GM23248 (cell line): Measurements from ENCODE around the gene RNF217. TPM values are rescaled to one million over a fixed set of nuclear protein-coding genes. Genes with fewer than 3 reads are reported as not detected.

Source experiments
- DNase-seq: peaks from one replicate; pipeline ENCODE4 v3.0.0-alpha.2; 2015
- H2AFZ ChIP-seq: fragments of 200-600 bp; sonication (generic); 2 replicates; pipeline ENCODE4 v1.6.1; 2016; ENCODE audit warnings: antibody characterized with exemption
- H3F3A ChIP-seq: fragments of 200-600 bp; sonication (generic); 2 replicates; pipeline ENCODE4 v1.6.1; 2016; ENCODE audit warnings: mild to moderate bottlenecking, antibody characterized with exemption, mixed run types; ENCODE audit not compliant: insufficient read depth
- H3K27ac ChIP-seq: fragments of 200-600 bp; sonication (generic); 2 replicates; pipeline ENCODE4 v1.5.1; 2016; ENCODE audit warnings: mild to moderate bottlenecking
- H3K27me3 ChIP-seq: fragments of 200-600 bp; sonication (generic); replicated peaks from 2 replicates; pipeline ENCODE4 v1.6.1; 2016; ENCODE audit warnings: mild to moderate bottlenecking; ENCODE audit not compliant: insufficient read depth
- H3K36me3 ChIP-seq: fragments of 200-600 bp; sonication (generic); 2 replicates; pipeline ENCODE4 v1.6.1; 2016; ENCODE audit warnings: low read depth, mild to moderate bottlenecking
- H3K4me1 ChIP-seq: fragments of 200-600 bp; sonication (generic); 2 replicates; pipeline ENCODE4 v1.6.1; 2016; ENCODE audit warnings: mild to moderate bottlenecking; ENCODE audit not compliant: insufficient read depth
- H3K4me2 ChIP-seq: fragments of 200-600 bp; sonication (generic); one replicate; pipeline ENCODE4 v1.6.1; 2016; ENCODE audit warnings: mild to moderate bottlenecking; ENCODE audit not compliant: unreplicated experiment
- H3K4me3 ChIP-seq: fragments of 200-600 bp; sonication (generic); 2 replicates; pipeline ENCODE4 v1.5.1; 2016; ENCODE audit warnings: mild to moderate bottlenecking
- H3K79me2 ChIP-seq: fragments of 200-600 bp; sonication (generic); 2 replicates; pipeline ENCODE4 v1.6.1; 2016; ENCODE audit warnings: mild to moderate bottlenecking; ENCODE audit not compliant: insufficient read depth
- H3K9ac ChIP-seq: fragments of 200-600 bp; sonication (generic); 2 replicates; pipeline ENCODE4 v1.6.1; 2016; ENCODE audit warnings: mild to moderate bottlenecking
- H3K9me2 ChIP-seq: fragments of 200-600 bp; sonication (generic); 2 replicates; pipeline ENCODE4 v1.6.1; 2016; ENCODE audit warnings: mixed run types, mild to moderate bottlenecking, moderate library complexity; ENCODE audit not compliant: insufficient read depth
- H3K9me3 ChIP-seq: fragments of 200-600 bp; sonication (generic); one replicate; pipeline ENCODE4 v1.6.1; 2017; ENCODE audit warnings: low read depth
- H4K20me1 ChIP-seq: fragments of 200-600 bp; sonication (generic); 2 replicates; pipeline ENCODE4 v1.6.0; 2016; ENCODE audit not compliant: insufficient read depth
- EZH2 ChIP-seq: fragments of 200-600 bp; sonication (generic); IDR thresholded peaks from 2 replicates; pipeline ENCODE4 v1.6.1; 2018; ENCODE audit warnings: antibody characterized with exemption, mild to moderate bottlenecking; ENCODE audit not compliant: insufficient read depth, poor library complexity, severe bottlenecking
- EZH2phosphoT487 ChIP-seq: fragments of 200-600 bp; sonication (generic); IDR thresholded peaks from 2 replicates; pipeline ENCODE4 v1.6.1; 2018; ENCODE audit warnings: antibody characterized with exemption, moderate library complexity, mild to moderate bottlenecking, low read depth; ENCODE audit not compliant: insufficient read depth
- WGBS, 2 experiments: methylation state at CpG; one replicate each; pipeline ENCODE4 v1.1.6; 2015 to 2017; ENCODE audit warnings: low lambda C conversion rate in 2 of 2, low coverage in 1 of 2; ENCODE audit errors: missing lambda C conversion rate in 2 of 2; 5-methylcytosine and 5-hydroxymethylcytosine counted together
- in situ Hi-C: fragments of 300-500 bp; cut with MboI; formaldehyde crosslinking; loops from 2 replicates; pipeline ENCODE4 v1.15.0; 2020
- polyA plus RNA-seq: library from polyadenylated mRNA; unstranded; fragments of >200 nt; fragmentation: Nextera tagmentation; extraction: Ambion mirVana; gene quantifications from 2 replicates; pipeline ENCODE4 v1.2.1, GENCODE V29; 2016
- total RNA-seq: library from RNA; depleted of rRNA; stranded (reverse); fragments of >200 nt; shearing (Covaris generic); gene quantifications from 2 replicates; pipeline ENCODE4 v1.2.3, GENCODE V29; 2014

RNF217 gene
- total and polyA plus RNA-seq, 2 experiments from 2014 or later = 3.2 to 10.9 TPM

- Histone ChIP-seq H3K4me3 (no peak overlapping the region), H4K20me1 (no peaks in the 10 kb centered on the region), H3K9me2 (no peaks in the 10 kb centered on the region), H3K4me1 (no peaks in the 10 kb centered on the region), H3K27ac (no peak overlapping the region), H2AFZ (no peak overlapping the region), H3K27me3 (no peaks in the 10 kb centered on the region), H3K9me3 (no peaks in the 10 kb centered on the region), H3F3A (no peaks in the 10 kb centered on the region), H3K4me2 (no peak overlapping the region), H3K9ac (no peak overlapping the region), H3K79me2 (no peaks in the 10 kb centered on the region), H3K36me3 (0 out of 2 replicates have a peak, but pooled peaks cover 12% of the 10 kb centered on the region)
- no peak for DNase-seq
- TF ChIP-seq EZH2phosphoT487 (no peak), EZH2 (no peak)
- in situ Hi-C loops = no loop called here
- 85 to 86% methylated on average over 4 of the region's 4 CpGs for WGBS, 2 experiments
These were observed 113.7 kb downstream of the RNF217 start for GRCh38 chr6:125075741-125076481.

DNA sequence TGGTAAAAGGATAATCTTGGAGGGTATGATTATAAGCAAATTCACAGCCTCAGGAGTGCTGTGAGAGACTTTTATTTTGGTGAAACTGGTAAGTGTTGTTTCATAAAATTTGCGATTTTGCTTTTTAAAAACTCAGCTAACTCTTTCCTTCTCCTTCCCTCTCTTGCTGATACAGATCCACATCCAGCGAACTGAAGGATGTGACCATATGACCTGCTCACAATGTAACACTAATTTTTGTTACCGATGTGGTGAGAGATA, 114.2 kb downstream of the RNF217 start:
- 96 to 100% methylated on average over 3 of the region's 3 CpGs for WGBS, 2 experiments
- Histone ChIP-seq H3K9me2 (no peaks in the 10 kb centered on the region), H3K4me3 (no peak overlapping the region), H3K4me2 (no peak overlapping the region), H3K9ac (no peak overlapping the region), H3K27me3 (no peaks in the 10 kb centered on the region), H3F3A (no peaks in the 10 kb centered on the region), H3K36me3 (0 out of 2 replicates have a peak, but pooled peaks cover 16% of the 10 kb centered on the region), H2AFZ (no peak overlapping the region), H3K4me1 (no peaks in the 10 kb centered on the region), H4K20me1 (no peaks in the 10 kb centered on the region), H3K79me2 (no peaks in the 10 kb centered on the region), H3K27ac (no peak overlapping the region), H3K9me3 (no peaks in the 10 kb centered on the region)
- in situ Hi-C loops = no loop called here
- DNase-seq = no peak
- TF ChIP-seq EZH2phosphoT487 = no peak
- no peak for TF ChIP-seq EZH2

- Histone ChIP-seq H3K4me2 (no peak overlapping the region), H3K9me2 (no peaks in the 10 kb centered on the region), H2AFZ (no peak overlapping the region), H3K36me3 (peaks cover 22% of the 10 kb centered on the region; the same call in 1 of the 2 replicates), H3K27ac (no peak overlapping the region), H3K79me2 (no peaks in the 10 kb centered on the region), H3K27me3 (no peaks in the 10 kb centered on the region), H3F3A (no peaks in the 10 kb centered on the region), H3K4me3 (no peak overlapping the region), H3K4me1 (no peaks in the 10 kb centered on the region), H3K9me3 (no peaks in the 10 kb centered on the region), H3K9ac (no peak overlapping the region), H4K20me1 (no peaks in the 10 kb centered on the region)
- in situ Hi-C loops = no loop called here
- TF ChIP-seq EZH2 = no peak
- TF ChIP-seq EZH2phosphoT487 = no peak
- DNase-seq = no peak
- 95 to 98% methylated on average over 4 of the region's 4 CpGs for WGBS, 2 experiments
These were observed 115.2 kb downstream of the RNF217 start for GRCh38 chr6:125077453-125077852.

DNA sequence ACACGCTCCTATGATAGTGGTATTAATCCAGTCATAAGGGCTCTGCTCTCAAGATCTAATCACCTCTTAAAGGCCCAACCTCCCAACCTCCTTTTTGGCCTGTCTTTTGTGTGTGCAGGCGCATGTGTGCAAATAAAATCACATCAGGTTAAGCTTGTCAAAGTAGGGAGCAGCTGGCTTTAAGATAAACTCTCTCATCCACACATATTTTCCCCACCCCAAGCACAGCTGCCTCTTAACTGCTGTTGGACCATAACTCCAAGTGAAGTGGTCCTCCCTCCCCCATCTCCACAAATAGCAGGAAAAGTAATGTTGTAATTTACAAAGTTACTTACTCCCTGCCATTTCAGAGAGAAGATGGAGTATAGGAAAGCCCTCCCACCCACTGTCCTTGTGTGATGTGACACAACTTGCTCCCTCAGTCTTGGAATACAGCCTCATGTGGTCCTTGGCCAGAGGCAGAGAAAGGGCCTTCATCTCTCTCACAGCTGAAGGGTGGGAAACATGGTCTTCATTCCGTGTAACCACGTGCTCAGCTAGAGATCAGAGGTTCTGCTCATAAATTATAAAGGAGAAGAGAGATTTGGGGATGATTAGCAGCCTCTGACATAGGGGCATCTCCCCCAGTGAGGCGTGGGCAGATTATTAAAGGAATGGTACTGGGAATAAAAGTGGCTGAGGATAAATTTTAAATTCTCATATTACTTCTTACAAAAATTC, 116.5 kb downstream of the RNF217 start:
- Histone ChIP-seq H3K27me3 (no peaks in the 10 kb centered on the region), H3K36me3 (peaks cover 28% of the 10 kb centered on the region; the same call in 1 of the 2 replicates), H3K4me2 (no peak overlapping the region), H2AFZ (no peak overlapping the region), H3K79me2 (no peaks in the 10 kb centered on the region), H3K4me1 (no peaks in the 10 kb centered on the region), H4K20me1 (no peaks in the 10 kb centered on the region), H3K27ac (no peak overlapping the region), H3K9ac (no peak overlapping the region), H3F3A (no peaks in the 10 kb centered on the region), H3K9me3 (no peaks in the 10 kb centered on the region), H3K9me2 (no peaks in the 10 kb centered on the region), H3K4me3 (no peak overlapping the region)
- DNase-seq = no peak
- TF ChIP-seq EZH2phosphoT487 (no peak), EZH2 (no peak)
- 71 to 83% methylated on average over 5 of the region's 5 CpGs for WGBS, 2 experiments
- in situ Hi-C loops = no loop called here
